HG02571 (cell line): Measurements from ENCODE around the gene EPHA1.
"Not testable (repeated sequence)": the region's sequence is repeated elsewhere in the genome, so short reads cannot be mapped to it uniquely, and the experiment has no call there.

Experiments used
- ATAC-seq: cut with Tn5 transposase; IDR thresholded peaks from one replicate; pipeline ENCODE4 v1.9.1; 2021; ENCODE audit warnings: mild to moderate bottlenecking, moderate library complexity; ENCODE audit not compliant: unreplicated experiment

EPHA1 gene

DNA sequence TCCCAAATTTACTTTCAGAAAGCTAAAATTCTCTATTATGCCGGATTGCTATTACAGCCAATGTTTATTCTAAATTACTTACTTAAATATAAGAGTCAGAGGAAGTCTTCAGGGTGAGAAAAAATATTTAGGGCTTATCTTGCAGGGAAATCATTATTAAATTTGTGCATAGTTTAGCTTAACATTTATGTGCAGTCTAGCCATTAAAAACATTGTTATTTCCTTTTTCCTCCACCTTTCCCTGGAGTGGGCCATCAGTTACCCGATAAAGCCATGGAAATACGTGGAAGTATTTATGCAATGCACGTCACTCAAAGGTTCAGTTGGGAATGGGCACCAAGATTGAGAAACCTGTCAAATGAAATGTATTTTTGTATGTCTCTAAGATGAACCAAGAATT lies 25.1 kb upstream of the EPHA1 start:
- ATAC-seq: no peak

- ATAC-seq: no peak
Observed at GRCh38 chr7:143431109-143431508, 22.5 kb upstream of the EPHA1 start.

- no peak for ATAC-seq
Observed at GRCh38 chr7:143429770-143430698, 21.4 kb upstream of the EPHA1 start.

GRCh38 chr7:143426479-143427142 lies 18.0 kb upstream of the EPHA1 start:
- ATAC-seq: no peak

- ATAC-seq: not testable (repeated sequence)
Observed at GRCh38 chr7:143424476-143424875, 15.8 kb upstream of the EPHA1 start.

DNA sequence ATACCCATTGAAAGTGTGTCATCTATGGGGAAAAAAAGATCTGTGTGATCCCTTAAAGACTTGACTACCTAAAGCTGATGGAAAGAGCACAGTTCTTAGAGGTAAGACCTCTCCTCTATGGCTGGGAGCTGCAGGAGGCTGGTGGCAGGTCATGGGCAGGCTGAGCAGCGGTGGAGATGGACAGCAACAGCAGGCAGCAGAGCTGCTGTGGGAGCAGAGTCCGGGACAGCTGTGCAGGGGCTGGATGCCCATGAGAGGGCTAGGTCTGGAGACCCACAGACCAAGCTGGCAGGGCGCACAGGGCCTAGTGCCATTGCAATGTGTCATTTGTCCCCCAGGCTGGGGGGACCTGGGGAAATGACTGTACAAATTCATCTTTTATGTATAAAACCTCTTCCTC lies 13.4 kb upstream of the EPHA1 start:
- no peak for ATAC-seq

- not testable (repeated sequence) for ATAC-seq
Observed at GRCh38 chr7:143420624-143421023, 12.0 kb upstream of the EPHA1 start.

- no peak for ATAC-seq
Observed at GRCh38 chr7:143419880-143420279, 11.2 kb upstream of the EPHA1 start.

- no peak for ATAC-seq
Observed at GRCh38 chr7:143418681-143419458, 10.2 kb upstream of the EPHA1 start.

GRCh38 chr7:143417734-143418383 lies 9.2 kb upstream of the EPHA1 start:
- no peak for ATAC-seq

GRCh38 chr7:143416565-143417149 lies 8.0 kb upstream of the EPHA1 start:
- ATAC-seq: no peak

- no peak for ATAC-seq
Observed at GRCh38 chr7:143415742-143416397, 7.2 kb upstream of the EPHA1 start.

DNA sequence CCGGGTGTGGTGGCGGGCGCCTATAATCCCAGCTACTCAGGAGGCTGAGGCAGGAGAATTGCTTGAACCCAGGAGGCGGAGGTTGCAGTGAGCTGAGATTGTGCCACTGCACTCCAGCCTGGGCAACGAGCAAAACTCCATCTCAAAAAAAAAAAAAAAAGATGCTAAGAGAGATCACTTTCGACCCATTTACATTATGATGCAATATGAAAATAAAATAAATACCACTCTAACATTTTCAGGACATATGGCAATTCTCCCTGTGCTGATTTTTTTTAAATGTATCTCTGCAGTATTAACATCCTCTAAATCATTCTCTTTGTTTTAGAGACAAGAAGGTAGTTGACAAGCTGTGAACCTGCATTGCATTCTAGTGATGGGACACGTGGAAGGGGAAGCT lies 6.6 kb upstream of the EPHA1 start:
- not testable (repeated sequence) for ATAC-seq

GRCh38 chr7:143413123-143413522 lies 4.5 kb upstream of the EPHA1 start:
- no peak for ATAC-seq

DNA sequence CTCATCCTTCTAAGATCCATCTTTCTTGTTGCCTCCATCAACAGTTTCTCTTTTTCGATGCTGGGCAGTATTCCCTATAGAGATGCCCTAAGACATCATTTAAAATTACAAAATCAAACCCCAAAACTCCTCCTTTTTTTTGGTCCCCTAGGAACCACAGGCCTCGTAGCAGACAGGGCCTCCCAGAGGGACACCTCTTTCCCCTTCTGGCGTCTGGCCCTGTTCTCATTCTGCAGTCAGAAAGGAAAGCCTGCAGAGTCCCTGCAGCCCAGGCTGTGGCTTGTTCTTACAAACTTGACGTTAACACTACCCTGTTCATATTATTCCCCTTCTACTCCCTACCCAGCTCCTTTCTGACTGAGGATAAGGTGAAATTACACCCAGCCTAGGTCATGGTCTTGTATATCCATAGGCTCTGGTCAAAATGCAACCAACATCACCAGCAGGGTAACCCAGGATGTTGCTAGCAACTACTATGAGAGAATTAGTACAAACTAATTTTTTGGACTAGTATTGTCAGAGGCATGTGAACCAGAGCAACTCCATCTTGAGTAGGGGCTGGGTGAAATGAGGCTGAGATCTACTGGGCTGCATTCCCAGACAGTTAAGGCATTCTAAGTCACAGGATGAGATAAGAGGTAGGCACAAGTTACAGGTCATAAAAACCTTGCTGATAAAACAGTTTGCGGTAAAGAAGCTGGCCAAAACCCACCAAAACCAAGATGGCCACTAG lies 3.5 kb upstream of the EPHA1 start:
- ATAC-seq: no peak

GRCh38 chr7:143410521-143411004 lies 1.9 kb upstream of the EPHA1 start:
- ATAC-seq: no peak

DNA sequence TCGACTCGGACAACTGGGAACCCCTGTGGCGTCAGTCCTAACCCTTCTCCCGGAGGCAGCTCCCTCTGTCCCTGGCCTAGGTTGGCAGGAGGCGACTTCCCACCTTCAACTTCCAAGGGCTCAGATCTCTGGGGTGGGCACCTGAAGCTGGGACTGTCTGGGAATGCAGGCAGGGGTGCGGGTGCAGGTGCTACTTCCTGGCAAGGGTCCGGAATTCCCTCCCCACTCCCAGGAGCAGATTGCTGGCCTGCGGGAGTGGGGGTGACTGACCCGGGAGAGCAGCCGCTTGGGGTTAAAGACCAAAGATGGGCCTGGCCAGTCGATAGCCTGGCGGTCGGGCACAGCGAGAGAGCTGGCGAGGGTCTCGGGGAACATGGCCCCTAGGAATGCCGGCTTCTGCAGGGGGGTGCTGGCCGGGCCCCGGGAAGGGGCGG lies 387 bp downstream of the EPHA1 start:
- no peak for ATAC-seq

GRCh38 chr7:143407287-143408251 lies 1.1 kb downstream of the EPHA1 start:
- no peak for ATAC-seq
